Brain pericyte (primary cell): ENCODE data around the gene SIRT4.
"Not testable (repeated sequence)": the region's sequence is repeated elsewhere in the genome, so short reads cannot be mapped to it uniquely, and the experiment has no call there.

Experiments
- DNase-seq: peaks from one replicate; pipeline ENCODE4 v3.0.0-alpha.2; 2012; ENCODE audit warnings: low read depth, low spot score

Gene SIRT4

DNA sequence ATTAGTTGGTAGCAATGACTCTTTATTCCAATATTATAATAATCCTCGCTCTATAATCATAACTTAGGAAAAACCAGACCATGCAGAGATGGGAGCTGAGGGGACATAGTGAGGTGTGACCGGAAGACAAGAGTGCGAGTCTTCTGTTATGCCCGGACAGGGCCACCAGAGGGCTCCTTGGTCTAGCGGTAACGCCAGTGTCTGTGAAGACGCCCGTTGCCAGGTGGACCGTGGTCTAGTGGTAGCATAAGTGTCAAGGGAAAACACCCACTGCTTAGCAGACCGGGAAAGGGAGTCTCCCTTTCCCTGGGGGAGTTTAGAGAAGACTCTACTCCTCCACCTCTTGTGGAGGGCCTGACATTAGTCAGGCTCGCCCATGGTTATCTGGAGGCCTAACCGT is 33.3 kb downstream of the SIRT4 start:
- DNase-seq = not testable (repeated sequence)

DNA sequence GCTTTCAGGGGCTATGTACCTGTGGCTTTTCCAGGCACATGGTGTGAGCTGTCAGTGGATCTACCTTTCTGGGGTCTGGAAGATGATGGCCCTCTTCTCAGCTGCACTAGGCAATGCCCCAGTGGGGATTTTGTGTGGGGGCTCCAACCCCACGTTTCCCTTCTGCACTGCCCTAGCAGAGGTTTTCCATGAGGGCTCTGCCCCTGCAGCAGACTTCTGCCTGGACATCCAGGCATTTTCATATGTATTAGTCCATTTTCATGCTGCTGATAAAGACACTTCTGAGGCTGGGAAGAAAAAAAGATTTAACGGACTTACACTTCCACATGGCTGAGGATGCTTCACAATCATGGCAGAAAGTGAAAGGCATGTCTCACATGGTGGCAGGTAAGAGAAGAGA is 34.3 kb downstream of the SIRT4 start:
- not testable (repeated sequence) for DNase-seq

DNA sequence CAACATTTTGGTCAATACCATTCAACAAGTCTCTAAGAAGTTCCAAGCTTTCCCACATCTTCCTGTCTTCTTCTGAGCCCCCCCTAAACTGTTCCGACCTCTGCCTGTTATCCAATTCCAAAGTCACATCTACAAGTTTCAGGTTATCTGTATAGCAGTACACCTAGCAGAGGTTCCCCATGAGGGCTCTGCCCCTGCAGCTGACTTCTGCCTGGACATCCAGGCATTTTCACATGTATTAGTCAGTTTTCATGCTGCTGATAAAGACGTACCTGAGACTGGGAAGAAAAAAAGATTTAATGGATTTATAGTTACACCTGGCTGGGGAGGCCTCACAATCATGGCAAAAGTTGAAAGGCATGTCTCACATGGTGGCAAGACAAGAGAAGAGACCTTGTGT is 35.6 kb downstream of the SIRT4 start:
- DNase-seq = no peak

DNA sequence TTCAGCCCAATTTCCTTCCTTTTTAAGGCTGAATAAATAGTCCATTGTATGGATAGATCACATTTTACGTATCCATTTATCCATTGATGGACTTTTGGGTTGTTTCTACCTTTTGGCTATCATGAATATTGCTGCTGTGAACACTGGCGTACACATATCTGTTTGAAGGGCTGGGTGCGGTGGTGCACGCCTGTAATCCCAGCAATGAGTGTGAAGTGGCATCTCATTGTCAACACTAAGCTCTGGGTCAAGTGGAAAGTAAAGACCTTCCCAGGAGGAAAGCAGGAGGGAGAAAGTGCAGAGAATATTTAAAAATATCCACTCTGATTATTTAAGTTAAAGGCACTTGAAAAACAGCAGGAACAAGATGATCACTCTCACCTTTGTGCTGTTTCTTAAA is 37.1 kb downstream of the SIRT4 start:
- DNase-seq = no peak

DNA sequence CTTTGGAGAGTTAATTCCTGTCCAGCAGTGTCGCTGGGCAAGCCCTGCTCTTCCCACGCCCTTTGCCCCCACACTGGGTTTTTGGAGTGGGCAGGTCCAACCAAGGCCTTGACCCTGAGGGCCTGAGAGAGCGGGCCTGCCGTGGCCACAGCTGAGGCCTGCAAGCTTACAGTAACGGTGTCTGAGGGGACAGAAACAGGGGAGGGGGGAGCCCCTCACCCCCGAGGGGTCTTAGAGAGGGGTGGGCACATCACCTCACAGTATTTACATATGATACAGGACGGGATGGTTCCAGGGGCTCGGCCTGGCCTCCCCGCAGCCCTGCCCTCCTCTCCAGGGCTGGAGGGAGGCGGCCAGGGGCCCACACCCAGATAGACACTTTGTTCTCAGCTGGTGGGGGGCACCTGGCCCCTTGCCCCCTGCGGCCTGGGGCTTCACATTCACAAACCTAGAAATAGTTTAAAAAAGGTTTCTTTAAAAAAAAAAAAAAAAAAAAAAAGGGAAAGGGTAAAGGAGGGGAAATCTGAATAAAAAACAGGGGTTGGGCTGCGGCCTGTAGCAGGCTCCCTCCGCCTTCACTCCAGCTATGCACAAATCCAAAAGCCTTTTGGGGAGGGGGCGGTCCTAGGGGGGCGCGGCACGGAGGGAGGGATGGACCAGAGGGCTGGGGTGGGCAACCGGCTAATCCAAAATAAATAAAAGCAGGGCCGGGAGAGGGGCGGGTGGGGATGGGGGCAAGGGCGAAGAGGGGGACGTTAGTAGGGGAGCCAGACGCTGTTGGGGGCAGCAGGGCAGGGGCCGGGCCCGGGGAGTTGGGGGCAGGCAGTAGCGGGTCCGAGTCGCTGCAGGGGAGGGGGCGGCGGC is 40.3 kb downstream of the SIRT4 start:
- no peak for DNase-seq

DNA sequence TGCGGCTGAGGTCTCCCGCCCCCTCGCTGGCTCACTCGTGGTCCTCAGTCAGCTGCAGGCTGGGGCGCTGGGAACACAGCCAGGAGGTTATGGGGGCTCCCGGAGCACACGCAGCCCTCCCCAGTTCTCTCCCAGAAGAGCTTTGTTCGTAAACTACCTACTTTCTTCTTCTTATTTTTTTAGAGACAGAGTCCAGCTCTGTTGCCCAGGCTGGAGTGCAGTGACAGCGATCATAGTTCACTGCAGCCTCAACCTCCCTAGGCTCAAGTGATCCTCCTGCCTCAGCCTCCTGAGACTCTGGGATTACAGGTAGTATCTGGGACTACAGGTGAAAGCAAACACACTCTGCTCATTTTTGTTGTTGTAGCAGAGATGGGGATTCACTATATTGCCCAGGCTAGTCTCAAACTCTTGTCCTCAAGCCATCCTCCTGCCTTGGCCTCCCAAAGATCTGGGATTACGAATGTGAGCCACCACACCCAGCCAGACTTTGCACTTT is 41.0 kb downstream of the SIRT4 start:
- no peak for DNase-seq

- no peak for DNase-seq
These were observed 41.6 kb downstream of the SIRT4 start for GRCh38 chr12:120343692-120344091.

DNA sequence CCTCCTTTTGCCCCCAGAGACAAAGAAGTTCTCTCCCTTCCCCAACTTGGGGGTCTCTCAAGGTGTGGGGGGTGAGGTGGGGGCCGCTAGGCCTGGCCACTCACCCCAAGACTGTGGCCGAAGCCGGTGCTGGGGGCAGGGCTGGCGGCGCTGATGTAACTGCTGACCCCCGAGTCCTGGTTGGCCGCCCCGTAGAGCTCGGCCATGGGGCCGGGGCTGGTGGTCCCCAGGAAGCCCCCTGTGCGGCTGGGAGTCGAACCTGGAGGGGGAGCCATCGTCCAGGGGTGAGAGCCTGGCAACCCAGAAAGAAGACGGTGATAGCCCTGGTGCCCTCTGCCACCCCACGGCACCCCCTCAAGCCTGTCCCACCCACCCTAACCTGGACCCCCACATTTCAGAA is 43.9 kb downstream of the SIRT4 start:
- DNase-seq = no peak

- DNase-seq = no peak
These were observed 44.6 kb downstream of the SIRT4 start for GRCh38 chr12:120346681-120347080.

- no peak for DNase-seq
These were observed 45.6 kb downstream of the SIRT4 start for GRCh38 chr12:120347766-120348165.

DNA sequence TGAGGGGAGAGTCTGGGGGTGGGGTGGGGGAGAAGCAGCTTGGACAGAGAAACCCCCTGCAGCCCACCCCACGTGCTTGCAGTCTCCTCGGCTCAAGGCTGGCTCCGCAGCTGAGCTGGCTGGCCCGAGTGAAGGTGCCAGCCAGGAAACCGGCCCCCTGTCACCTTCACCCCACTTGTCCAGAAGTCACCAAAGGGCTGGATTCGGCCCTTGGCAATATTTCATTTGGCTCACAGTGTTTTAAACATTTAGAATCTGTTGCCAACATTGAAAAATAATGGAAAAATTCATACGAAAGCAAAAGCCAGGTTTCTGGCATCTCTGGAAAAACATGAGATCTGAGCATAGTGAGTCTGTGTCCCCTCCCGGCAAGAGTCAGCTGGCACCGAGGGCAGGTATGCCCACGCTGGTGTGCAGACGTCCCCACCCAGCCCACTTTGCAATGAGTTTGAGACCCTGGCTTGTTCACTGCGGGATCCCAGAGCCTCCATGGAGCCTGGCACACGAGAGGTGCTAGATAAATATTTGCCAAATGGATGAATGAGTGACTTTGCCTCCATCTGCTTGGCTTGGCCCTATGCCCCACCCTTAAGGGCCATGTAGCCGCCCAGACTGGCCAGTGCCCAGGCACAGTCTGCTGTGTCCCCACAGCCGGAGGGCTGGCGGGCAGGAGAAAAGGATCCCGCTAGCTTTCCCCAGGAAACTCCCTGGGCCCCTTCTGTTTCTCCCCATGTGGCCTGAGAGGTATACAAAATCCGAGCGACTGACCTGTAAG is 48.6 kb downstream of the SIRT4 start:
- DNase-seq = no peak

GRCh38 chr12:120352117-120352516 is 50.0 kb downstream of the SIRT4 start:
- DNase-seq = no peak

DNA sequence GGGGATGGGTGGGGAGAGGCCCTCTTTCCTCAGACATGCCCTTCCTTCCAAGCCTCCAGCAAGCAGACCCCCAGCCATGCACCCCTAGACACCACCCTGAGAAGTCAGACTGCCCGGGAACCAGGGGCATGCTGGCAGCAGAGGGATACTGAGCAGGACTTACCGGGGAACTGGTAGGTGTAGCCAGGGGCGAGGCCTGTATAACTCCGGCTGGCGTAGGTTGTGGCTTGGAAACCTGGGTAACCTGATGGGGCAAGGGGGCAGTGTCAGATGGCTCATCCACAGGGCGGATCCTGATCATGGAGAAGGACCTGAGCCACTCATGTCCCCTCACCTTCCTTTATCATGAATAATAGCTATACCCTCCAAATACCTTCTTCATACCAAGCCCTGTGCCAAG is 51.0 kb downstream of the SIRT4 start:
- DNase-seq = no peak

GRCh38 chr12:120353556-120354317 is 51.6 kb downstream of the SIRT4 start:
- no peak for DNase-seq

DNA sequence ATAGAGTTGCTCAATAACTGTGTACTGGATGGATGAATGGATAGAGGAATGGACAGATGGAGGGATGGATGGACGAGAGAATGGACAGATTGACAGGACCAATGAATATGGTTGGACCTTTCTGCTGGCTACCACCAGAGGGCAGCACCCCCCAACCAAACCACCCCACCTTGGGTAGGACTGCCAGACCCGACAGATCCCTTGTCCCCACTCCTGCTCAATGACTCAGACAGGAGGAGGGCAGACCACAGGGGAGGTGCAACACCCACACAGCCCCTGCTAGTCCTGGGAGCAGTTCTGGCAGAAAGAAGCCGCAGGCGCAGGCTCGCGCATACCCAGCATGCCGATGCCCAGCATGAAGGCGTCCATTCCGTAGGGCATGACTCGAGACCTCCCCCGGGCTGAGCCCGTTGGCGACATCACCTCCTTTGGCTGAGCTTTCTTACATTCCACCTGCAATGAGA is 54.5 kb downstream of the SIRT4 start:
- DNase-seq = peak; percentile 17

GRCh38 chr12:120357104-120357503 is 55.0 kb downstream of the SIRT4 start:
- DNase-seq = no peak

DNA sequence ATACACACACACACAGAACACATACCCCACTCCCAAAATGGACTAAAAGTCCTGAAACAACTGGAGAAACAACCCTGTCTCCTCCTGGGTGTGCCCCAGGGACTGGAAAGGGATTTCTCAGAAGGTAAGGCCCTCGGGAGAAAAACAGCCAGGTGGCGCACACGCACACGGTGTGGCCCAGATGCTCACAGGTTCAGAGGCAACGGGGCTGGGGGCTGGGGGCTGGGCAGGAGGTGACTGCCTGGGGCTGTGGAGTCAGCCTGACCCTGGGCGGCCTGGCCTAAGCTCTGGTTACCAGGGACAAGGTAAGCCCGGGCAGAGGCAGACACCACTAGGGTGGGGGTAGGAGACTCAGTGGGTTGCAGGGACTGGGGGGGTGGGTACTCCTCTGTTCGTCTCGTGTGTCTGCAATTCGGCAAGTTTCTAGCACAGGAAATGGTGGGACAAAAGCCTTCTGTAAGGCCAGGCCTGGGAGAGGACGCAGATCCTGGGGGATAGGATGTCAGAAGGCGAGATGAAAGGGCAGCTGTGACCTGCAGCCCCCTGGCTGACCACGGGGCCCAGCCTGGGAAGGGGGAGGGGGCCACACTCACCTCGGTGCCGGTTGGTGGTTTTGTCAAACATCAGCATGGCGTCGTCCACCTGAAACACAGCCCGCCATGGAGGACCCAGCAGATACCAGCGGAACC is 56.4 kb downstream of the SIRT4 start:
- DNase-seq = no peak

DNA sequence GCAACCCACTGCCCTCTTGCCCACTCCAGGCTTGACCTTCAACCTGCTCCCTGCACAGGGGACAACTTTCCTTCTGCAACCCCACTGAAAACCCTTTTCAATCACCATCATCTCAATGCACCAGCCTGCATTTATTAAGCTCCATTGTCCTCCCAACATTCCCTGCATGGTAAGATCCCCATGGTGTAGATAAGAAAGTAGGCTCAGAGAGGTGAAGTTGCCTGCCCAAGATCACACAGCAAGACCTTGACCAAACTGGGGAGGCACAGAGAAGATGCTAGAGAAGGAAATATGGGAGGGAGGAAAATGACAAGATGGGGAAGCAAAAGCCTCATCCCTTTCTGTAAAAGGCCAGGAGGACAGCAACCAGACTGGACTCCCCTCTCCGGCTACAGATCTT is 57.0 kb downstream of the SIRT4 start:
- DNase-seq = no peak

GRCh38 chr12:120361506-120362208 is 59.5 kb downstream of the SIRT4 start:
- DNase-seq = no peak
